Lower lobe of right lung (tissue), 2 donors: ENCODE data around the gene ASB5. TPM values are rescaled to one million over a fixed set of nuclear protein-coding genes. Genes with fewer than 3 reads are reported as not detected.

Experiments used
- ATAC-seq, 2 donors: fragments of 200-7000 bp; cut with Tn5 transposase; one replicate each; pipeline ENCODE4 v1.9.1; 2020 to 2022; ENCODE audit warnings: mild to moderate bottlenecking in 2 of 2, moderate library complexity in 2 of 2
- DNase-seq: peaks from one replicate; pipeline ENCODE4 v3.0.0-alpha.2; 2020
- H3K27ac ChIP-seq: fragments of 200-600 bp; one replicate; pipeline ENCODE4 v1.8.0; 2022
- H3K27me3 ChIP-seq: fragments of 200-600 bp; one replicate; pipeline ENCODE4 v1.8.0; 2022; ENCODE audit warnings: low read depth
- H3K36me3 ChIP-seq: fragments of 200-600 bp; one replicate; pipeline ENCODE4 v1.8.0; 2022; ENCODE audit warnings: mild to moderate bottlenecking
- H3K4me1 ChIP-seq: fragments of 200-600 bp; one replicate; pipeline ENCODE4 v1.8.0; 2022
- H3K4me3 ChIP-seq: fragments of 200-600 bp; one replicate; pipeline ENCODE4 v1.8.0; 2022; ENCODE audit warnings: mild to moderate bottlenecking
- H3K9me3 ChIP-seq: fragments of 200-600 bp; one replicate; pipeline ENCODE4 v1.8.0; 2022
- intact Hi-C: fragments of 100-400 bp; cut with DNase I; formaldehyde crosslinking; loops from one replicate; pipeline ENCODE4 v1.11.0; 2022
- total RNA-seq: library from RNA; stranded (reverse); fragmentation: NEBNext Ultra II Directional; extraction: Animal tissue kit (Norgen Biotek cat#: 25700); gene quantifications from one replicate; pipeline ENCODE4 v1.2.1, GENCODE V29; 2021
- TF ChIP-seq, protein P1 (sequence below): fragments of 200-600 bp; IDR thresholded peaks from one replicate; pipeline ENCODE4 v1.8.0; 2022; ENCODE audit warnings: antibody characterized with exemption, mild to moderate bottlenecking
- donor health status: DM: no; HTN: yes; CAD: no; lungs with severe emphysema.

ASB5 gene
- total RNA-seq, 1 donor from 2014 or later, result not detected

- no peaks in the 10 kb centered on the region for H3K4me1 ChIP-seq
- no peak overlapping the region for H3K27ac ChIP-seq
- no peaks in the 10 kb centered on the region for H3K27me3 ChIP-seq
- TF ChIP-seq, protein P1, sequence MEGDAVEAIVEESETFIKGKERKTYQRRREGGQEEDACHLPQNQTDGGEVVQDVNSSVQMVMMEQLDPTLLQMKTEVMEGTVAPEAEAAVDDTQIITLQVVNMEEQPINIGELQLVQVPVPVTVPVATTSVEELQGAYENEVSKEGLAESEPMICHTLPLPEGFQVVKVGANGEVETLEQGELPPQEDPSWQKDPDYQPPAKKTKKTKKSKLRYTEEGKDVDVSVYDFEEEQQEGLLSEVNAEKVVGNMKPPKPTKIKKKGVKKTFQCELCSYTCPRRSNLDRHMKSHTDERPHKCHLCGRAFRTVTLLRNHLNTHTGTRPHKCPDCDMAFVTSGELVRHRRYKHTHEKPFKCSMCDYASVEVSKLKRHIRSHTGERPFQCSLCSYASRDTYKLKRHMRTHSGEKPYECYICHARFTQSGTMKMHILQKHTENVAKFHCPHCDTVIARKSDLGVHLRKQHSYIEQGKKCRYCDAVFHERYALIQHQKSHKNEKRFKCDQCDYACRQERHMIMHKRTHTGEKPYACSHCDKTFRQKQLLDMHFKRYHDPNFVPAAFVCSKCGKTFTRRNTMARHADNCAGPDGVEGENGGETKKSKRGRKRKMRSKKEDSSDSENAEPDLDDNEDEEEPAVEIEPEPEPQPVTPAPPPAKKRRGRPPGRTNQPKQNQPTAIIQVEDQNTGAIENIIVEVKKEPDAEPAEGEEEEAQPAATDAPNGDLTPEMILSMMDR, result no peak
- no peaks in the 10 kb centered on the region for H3K9me3 ChIP-seq
- no peak for DNase-seq
- no peak for ATAC-seq
- no peak overlapping the region for H3K4me3 ChIP-seq
- H3K36me3 ChIP-seq, result no peaks in the 10 kb centered on the region
- intact Hi-C loops, result no loop called here
Observed at GRCh38 chr4:176238826-176239225, 30.2 kb downstream of the ASB5 start.

- no peaks in the 10 kb centered on the region for H3K27me3 ChIP-seq
- DNase-seq (no peak), ATAC-seq (no peak)
- H3K27ac ChIP-seq, result no peak overlapping the region
- H3K4me3 ChIP-seq, result no peak overlapping the region
- TF ChIP-seq, protein P1, result no peak
- intact Hi-C loops, result no loop called here
- no peaks in the 10 kb centered on the region for H3K36me3 ChIP-seq
- no peaks in the 10 kb centered on the region for H3K9me3 ChIP-seq
- no peaks in the 10 kb centered on the region for H3K4me1 ChIP-seq
Observed at GRCh38 chr4:176238157-176238610, 30.8 kb downstream of the ASB5 start.

GRCh38 chr4:176236946-176237345 lies 32.1 kb downstream of the ASB5 start:
- Histone ChIP-seq H3K4me3 (no peak overlapping the region), H3K36me3 (no peaks in the 10 kb centered on the region), H3K9me3 (no peaks in the 10 kb centered on the region), H3K4me1 (no peaks in the 10 kb centered on the region), H3K27me3 (no peaks in the 10 kb centered on the region), H3K27ac (no peak overlapping the region)
- intact Hi-C loops, result no loop called here
- ATAC-seq, result no peak
- TF ChIP-seq, protein P1, result no peak
- no peak for DNase-seq

GRCh38 chr4:176230836-176231235 lies 38.2 kb downstream of the ASB5 start:
- no peak overlapping the region for H3K27ac ChIP-seq
- TF ChIP-seq, protein P1, result no peak
- intact Hi-C loops, result no loop called here
- DNase-seq (no peak), ATAC-seq (no peak)
- H3K36me3 ChIP-seq, result no peaks in the 10 kb centered on the region
- H3K27me3 ChIP-seq, result no peaks in the 10 kb centered on the region
- no peak overlapping the region for H3K4me3 ChIP-seq
- H3K4me1 ChIP-seq, result no peaks in the 10 kb centered on the region
- no peaks in the 10 kb centered on the region for H3K9me3 ChIP-seq

- no peak for DNase-seq
- Histone ChIP-seq H3K9me3 (no peaks in the 10 kb centered on the region), H3K36me3 (no peaks in the 10 kb centered on the region), H3K4me3 (no peak overlapping the region), H3K4me1 (no peaks in the 10 kb centered on the region), H3K27me3 (no peaks in the 10 kb centered on the region), H3K27ac (no peak overlapping the region)
- TF ChIP-seq, protein P1, result no peak
- ATAC-seq, result no peak
- intact Hi-C loops, result no loop called here
Observed at GRCh38 chr4:176229645-176230044, 39.4 kb downstream of the ASB5 start.

DNA sequence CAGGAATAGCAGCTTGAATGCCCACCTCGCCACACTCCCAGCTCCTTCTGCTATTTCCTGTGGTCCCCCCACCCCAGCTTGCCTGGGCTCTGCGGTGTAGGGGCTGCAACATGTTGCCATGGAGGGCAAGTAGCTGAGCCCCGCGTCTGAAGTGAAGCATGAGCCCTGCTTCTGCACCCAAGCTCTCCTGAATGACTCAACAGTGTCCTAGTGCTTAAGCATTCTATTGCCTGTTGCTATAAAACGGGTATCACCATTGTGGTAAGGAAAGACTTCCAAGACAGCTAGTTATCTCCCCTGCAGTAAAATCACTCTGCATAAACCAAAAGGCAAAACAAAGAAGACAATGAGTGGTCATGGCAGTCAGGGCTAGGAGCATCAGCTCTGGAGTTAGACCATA lies 42.3 kb downstream of the ASB5 start:
- Histone ChIP-seq H3K4me3 (no peak overlapping the region), H3K36me3 (no peaks in the 10 kb centered on the region), H3K27ac (no peak overlapping the region), H3K27me3 (no peaks in the 10 kb centered on the region), H3K4me1 (no peaks in the 10 kb centered on the region), H3K9me3 (no peaks in the 10 kb centered on the region)
- intact Hi-C loops, result no loop called here
- TF ChIP-seq, protein P1, result no peak
- no peak for ATAC-seq
- no peak for DNase-seq
